ENCODE measurements around the gene POLR2M.

DNA sequence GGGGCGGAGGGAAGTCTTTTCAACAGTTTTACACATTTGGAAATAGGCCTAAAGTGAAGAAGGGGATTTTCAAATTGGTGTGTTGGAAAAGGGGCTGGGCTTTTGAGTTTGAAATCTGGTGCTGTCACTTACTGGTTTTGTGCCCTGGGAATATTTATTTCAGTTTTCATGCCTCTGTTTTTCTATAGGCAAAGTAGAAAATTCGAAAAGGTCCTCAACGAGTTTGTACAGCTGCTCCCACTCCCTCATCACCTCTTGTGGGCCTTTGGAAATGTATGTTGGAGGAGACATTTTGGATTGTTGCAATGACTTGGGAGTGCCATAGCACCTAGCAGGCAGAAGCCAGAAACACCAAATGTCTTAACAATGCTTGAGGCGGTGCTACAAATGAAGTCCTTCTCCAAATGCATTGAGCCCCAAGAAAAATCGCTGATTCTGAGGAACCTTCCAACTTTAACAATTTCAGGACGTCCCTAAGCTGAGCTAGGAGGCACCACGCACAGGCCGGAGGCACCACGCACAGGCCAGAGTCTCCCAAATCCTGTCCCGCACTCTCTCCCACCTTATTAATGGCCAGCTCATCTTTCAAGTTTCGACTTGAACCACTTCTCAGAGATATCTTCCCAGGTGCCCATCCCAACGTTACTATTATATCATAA, 639 bp upstream of the POLR2M start:
- TF ChIP-seq POLR2A (IDR thresholded peaks at IDR 0.05; ENCODE audit: low read depth, low read length) (no peak), TAF1 (IDR thresholded peaks at IDR 0.05; ENCODE audit: low read depth, low read length) (no peak), POLR2AphosphoS5 (IDR thresholded peaks at IDR 0.05; ENCODE audit: low read depth, low read length) (no peak), SPI1 (IDR thresholded peaks at IDR 0.05; ENCODE audit: low read depth, low read length) (no peak)

Data from GM12891 (cell line).